SK-N-SH (cell line): ENCODE data around the gene DPF3.

Experiments
- GABPA ChIP-seq: IDR thresholded peaks from 2 replicates; pipeline ENCODE4 v1.4.0; 2012; ENCODE audit warnings: low read depth, mild to moderate bottlenecking
- TF ChIP-seq, protein P1 (sequence below): fragments of 200-600 bp; sonication (generic); IDR thresholded peaks from 2 replicates; pipeline ENCODE4 v1.6.1; 2017; ENCODE audit warnings: antibody characterized with exemption, mild to moderate bottlenecking, moderate library complexity

DNA sequence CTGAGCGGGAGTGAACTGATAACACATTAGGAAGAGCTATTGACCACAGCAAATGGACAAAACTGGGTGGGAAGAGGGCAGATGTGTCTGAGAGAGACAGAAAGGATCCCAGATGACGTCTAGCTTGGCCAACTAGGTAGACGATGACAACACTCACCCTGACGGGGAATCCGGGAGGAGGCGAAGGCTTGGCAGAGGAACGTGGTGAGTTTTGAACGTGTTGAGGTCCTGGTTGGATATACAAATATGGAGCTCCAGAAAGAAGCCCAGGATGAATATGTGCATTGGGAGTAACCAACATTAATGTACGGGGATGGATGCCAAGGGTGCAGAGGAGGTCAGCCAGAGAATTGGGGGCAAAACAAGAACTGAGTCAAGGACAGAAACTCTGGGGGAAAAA is 60.7 kb downstream of the DPF3 start:
- TF ChIP-seq, protein P1, sequence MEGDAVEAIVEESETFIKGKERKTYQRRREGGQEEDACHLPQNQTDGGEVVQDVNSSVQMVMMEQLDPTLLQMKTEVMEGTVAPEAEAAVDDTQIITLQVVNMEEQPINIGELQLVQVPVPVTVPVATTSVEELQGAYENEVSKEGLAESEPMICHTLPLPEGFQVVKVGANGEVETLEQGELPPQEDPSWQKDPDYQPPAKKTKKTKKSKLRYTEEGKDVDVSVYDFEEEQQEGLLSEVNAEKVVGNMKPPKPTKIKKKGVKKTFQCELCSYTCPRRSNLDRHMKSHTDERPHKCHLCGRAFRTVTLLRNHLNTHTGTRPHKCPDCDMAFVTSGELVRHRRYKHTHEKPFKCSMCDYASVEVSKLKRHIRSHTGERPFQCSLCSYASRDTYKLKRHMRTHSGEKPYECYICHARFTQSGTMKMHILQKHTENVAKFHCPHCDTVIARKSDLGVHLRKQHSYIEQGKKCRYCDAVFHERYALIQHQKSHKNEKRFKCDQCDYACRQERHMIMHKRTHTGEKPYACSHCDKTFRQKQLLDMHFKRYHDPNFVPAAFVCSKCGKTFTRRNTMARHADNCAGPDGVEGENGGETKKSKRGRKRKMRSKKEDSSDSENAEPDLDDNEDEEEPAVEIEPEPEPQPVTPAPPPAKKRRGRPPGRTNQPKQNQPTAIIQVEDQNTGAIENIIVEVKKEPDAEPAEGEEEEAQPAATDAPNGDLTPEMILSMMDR, result no peak
- TF ChIP-seq GABPA, result no peak
